Uterus (tissue), 4 donors: ENCODE data around the gene CD8B2. TPM values are rescaled to one million over a fixed set of nuclear protein-coding genes. Genes with fewer than 3 reads are reported as not detected.
"Not testable (repeated sequence)": the region's sequence is repeated elsewhere in the genome, so short reads cannot be mapped to it uniquely, and the experiment has no call there.

ENCODE experiments used
- DNase-seq, 2 donors: peaks; one replicate each; pipeline ENCODE4 v3.0.0-alpha.2; 2019 to 2020
- H3K27ac ChIP-seq, 2 donors: fragments of 200-600 bp; sonication (generic); 1 replicate in 1 of 2; 2 replicates in 1 of 2; pipeline ENCODE4 v1.5.1; 2016 to 2018
- H3K27me3 ChIP-seq, 2 donors: fragments of 200-600 bp; sonication (generic); one replicate each; pipeline ENCODE4 v1.5.1; 2018 to 2019; ENCODE audit warnings: control low read depth in 1 of 2
- H3K36me3 ChIP-seq, 2 donors: fragments of 200-600 bp; sonication (generic); one replicate each; pipeline ENCODE4 v1.5.1; 2019; ENCODE audit warnings: control low read depth in 1 of 2
- H3K4me1 ChIP-seq, 2 donors: fragments of 200-600 bp; sonication (generic); one replicate each; pipeline ENCODE4 v1.5.1; 2018 to 2019; ENCODE audit warnings: control low read depth in 1 of 2
- H3K4me3 ChIP-seq, 2 donors: fragments of 200-600 bp; sonication (generic); 1 replicate in 1 of 2; 2 replicates in 1 of 2; pipeline ENCODE4 v1.5.1; 2018 to 2019; ENCODE audit warnings: mild to moderate bottlenecking in 1 of 2
- H3K9me3 ChIP-seq, 2 donors: fragments of 200-600 bp; sonication (generic); one replicate each; pipeline ENCODE4 v1.5.1; 2019; ENCODE audit warnings: control low read depth in 1 of 2
- intact Hi-C: fragments of 100-400 bp; cut with DNase I; formaldehyde crosslinking; loops from one replicate; pipeline ENCODE4 v1.15.1; 2023; ENCODE audit warnings: low total_unique reads
- total RNA-seq, 4 donors: library from RNA; depleted of rRNA in 3 of 4; stranded (reverse); fragments of >200 nt in 3 of 4; gene quantifications; one replicate each; pipeline versions ENCODE4 v1.1.0 to v1.2.4, GENCODE V29; 2014 to 2023
- donor health status: DM: yes; HTN: yes; CAD: no.

Gene CD8B2
- total RNA-seq, 4 donors from 2014 or later: 0.07 TPM; not detected in 3

DNA sequence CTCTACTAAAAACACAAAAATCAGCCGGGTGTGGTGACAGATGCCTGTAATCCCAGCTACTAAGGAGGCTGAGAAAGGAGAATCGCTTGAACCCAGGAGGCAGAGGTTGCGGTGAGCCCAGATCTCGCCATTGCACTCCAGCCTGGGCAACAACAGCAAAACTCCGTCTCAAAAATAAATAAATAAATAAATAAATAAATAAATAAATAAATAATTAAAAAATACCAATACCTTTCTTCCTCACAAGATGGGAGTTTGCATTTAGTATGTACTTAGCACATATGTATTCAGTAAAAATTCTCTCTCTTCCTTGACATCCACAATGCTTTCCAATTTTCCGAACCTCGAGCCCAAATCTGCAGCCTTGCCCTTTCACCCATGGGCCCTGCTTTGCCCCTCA is 13.2 kb downstream of the CD8B2 start:
- H3K27me3 ChIP-seq, H3K4me1 ChIP-seq, H3K27ac ChIP-seq, H3K36me3 ChIP-seq, intact Hi-C loops, DNase-seq, H3K9me3 ChIP-seq, H3K4me3 ChIP-seq: not testable (repeated sequence)

DNA sequence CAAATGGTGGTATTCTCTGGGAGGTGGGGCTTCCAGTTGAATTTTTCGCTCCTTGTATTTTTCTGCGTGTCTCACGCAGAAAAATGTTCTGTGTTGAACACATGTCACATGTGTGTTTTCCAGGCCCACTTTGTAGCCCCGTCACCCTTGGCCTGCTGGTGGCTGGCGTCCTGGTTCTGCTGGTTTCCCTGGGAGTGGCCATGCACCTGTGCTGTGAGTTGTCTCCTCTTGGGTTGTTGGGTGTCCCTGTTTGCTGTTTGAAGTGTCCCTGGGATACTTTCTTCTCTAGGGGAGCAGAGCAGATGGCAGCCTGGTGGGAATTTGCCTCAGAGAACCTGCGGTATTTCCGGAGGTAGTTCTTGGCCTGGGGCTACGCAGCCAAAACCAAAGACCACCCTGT is 15.2 kb downstream of the CD8B2 start:
- H3K36me3 ChIP-seq, H3K27me3 ChIP-seq, H3K27ac ChIP-seq, intact Hi-C loops, H3K4me1 ChIP-seq, DNase-seq, H3K9me3 ChIP-seq, H3K4me3 ChIP-seq: not testable (repeated sequence)

DNA sequence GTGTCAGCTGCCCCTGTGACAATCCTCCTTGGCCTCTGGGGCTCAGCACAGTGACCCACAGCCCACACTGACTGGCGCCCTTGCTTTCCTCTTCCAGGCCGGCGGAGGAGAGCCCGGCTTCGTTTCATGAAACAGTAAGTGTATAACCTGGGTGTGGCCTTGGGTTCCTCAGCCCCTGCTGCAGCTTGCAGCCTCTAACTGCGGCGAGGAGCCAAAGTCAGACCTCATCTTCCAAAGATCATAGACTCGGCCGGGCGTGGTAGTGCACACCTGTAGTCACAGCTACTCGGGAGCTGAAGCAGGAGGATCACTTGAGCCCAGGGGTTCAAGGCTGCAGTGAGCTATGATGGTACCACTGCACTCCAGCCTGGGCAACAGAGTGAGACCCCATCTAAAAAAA is 17.0 kb downstream of the CD8B2 start:
- H3K27me3 ChIP-seq, H3K9me3 ChIP-seq, H3K4me1 ChIP-seq, H3K36me3 ChIP-seq, DNase-seq, intact Hi-C loops, H3K4me3 ChIP-seq, H3K27ac ChIP-seq: not testable (repeated sequence)

DNA sequence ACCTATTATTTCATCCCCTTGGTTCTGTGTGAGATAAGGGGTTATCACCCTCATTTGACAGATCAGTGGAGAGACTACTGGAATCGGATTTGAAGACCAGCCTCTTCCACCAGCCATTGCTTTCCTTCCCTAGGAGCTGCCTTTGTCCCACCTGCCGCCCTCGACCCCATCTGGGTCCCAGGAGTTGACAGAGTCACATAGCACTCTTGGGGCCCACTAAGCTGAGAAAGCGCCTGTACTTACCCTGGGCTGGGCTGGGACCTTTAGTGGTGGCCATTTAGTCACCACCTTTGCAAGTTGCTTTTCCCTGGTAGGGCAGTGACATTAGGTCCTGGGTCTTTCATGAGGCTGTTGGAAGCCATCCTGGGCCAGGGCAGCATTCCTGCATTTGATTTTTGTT is 17.6 kb downstream of the CD8B2 start:
- H3K36me3 ChIP-seq, H3K27me3 ChIP-seq, H3K4me3 ChIP-seq, H3K27ac ChIP-seq, intact Hi-C loops, H3K9me3 ChIP-seq, H3K4me1 ChIP-seq, DNase-seq: not testable (repeated sequence)

DNA sequence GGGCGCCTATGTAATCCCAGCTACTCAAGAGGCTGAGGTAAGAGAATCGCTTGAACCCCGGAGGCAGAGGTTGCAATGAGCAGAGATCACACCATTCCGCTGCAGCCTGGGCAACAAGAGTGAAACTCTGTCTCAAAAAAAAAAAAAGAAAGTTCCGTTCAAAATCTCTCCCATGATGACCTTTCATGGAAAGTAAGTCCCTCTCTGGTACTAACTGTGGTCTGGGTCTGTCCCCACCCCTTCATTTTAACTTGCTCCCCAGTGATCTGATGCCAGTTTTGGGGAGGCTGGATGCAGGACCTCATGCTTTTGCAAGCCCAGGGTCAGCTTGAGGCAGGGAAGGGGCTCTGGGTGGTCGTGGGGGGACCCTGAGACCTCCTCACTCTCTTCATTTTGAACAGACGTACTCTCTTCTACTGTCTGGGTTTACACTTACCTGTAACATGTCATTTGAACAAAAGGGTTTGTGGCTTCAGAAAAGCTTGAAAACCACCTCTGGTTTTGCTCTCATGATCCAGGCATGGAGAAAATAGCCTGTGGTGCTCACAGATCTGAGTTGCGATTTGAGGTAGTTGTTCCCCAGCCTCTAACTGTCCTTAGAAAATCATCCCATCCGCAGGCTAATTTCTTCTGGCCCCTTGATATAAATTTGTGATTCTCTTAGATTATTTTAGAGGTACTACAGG is 19.0 kb downstream of the CD8B2 start:
- DNase-seq, H3K9me3 ChIP-seq, H3K27me3 ChIP-seq, H3K36me3 ChIP-seq, H3K4me1 ChIP-seq, H3K27ac ChIP-seq, H3K4me3 ChIP-seq, intact Hi-C loops: not testable (repeated sequence)

DNA sequence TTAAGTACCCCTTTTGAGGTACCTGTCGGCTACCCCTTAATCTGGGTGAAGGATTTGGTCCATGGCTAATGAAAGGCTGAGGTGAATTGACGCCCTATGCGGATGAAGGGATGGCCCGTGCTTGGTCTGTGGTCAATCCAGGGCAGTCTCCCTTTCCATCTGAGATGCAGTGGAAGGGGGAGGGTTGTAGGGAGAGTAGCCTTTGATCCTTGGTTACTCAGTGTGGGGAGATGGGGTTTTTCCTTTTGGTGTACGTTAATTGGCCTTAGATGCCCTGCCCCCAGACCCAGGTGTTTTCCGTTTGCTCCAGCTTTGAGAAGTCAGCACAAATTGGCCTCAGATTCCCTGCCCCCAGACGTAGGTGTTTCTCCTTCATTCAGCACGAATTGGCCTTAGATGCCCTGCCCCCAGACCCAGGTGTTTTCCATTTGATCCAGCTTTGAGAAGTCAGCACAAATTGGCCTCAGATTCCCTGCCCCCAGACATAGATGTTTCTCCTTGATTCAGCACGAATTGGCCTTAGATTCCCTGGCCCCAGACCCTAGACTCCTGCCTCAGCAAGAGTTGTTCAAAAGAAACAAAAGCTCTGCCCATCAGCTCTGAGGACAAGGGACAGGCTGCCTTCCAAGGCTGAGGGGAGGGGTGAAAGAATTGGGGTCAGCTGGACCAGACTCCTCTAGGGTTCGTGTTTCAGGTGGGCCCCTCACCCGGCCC is 21.7 kb downstream of the CD8B2 start:
- intact Hi-C loops, H3K27me3 ChIP-seq, DNase-seq, H3K9me3 ChIP-seq, H3K36me3 ChIP-seq, H3K4me1 ChIP-seq, H3K4me3 ChIP-seq, H3K27ac ChIP-seq: not testable (repeated sequence)

DNA sequence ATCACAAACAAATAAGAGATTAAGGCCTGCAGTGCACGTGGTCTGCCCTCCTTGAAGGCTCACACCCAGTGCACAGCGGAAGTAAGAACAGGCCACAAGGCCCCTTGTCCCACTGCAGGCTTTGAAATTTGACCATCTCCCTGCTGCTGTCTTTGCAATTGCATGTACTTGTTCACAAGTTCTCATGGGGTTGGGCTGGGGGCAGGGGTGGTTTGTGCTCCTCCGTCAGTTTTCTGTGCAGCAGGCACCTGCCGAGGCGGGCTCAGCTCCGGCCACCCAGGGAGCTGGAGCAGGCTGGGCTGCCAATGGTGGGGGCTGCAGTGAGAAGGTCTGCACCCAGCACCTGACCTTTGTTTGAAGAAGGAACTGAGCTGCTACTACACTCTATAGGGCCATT is 22.2 kb downstream of the CD8B2 start:
- H3K36me3 ChIP-seq, H3K4me1 ChIP-seq, H3K27ac ChIP-seq, H3K4me3 ChIP-seq, DNase-seq, intact Hi-C loops, H3K9me3 ChIP-seq, H3K27me3 ChIP-seq: not testable (repeated sequence)

DNA sequence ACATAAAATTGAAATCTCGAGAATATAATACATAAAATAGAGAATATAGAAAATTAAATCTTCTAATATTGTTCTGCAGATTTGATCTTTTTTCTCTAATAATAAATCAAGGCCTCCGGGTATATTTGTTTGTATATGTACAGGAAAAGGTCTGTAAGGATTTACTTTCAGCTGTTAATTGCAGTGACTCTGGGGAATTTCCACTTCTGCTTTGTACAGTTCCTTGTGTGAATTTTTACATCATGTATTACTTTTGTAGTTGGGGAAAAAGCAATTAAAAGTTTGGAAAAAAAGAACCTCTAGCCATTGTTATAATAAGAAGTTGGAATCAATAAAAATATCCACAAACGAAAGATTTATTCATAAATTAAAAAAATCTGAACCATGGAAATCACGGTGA is 23.6 kb downstream of the CD8B2 start:
- DNase-seq, H3K9me3 ChIP-seq, H3K36me3 ChIP-seq, intact Hi-C loops, H3K4me3 ChIP-seq, H3K27me3 ChIP-seq, H3K4me1 ChIP-seq: not testable (repeated sequence)
- peak overlapping the region in 1 of 2 donors; percentile 10 for H3K27ac ChIP-seq

DNA sequence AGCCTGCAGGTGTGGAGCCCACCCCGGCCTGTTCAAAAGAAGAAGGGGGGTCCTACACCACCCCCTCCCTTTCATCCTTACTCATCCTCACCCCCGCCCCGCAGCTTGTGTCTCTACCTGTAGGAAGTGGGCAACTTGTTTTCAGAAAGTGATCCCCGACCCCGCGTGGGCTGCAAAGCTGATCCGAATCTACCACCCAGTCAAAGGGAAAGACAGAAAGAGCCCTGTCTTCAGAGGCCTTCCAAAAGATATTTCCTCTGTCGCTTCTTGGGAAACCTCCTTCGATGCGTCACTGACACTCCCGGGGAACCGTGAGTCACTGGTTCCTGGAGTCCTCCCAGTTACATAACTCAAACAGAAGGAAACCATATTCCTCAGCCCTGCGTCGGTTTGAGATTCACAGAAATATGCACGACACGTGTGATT is 24.3 kb downstream of the CD8B2 start:
- H3K4me1 ChIP-seq, H3K9me3 ChIP-seq, H3K4me3 ChIP-seq, intact Hi-C loops, H3K36me3 ChIP-seq, H3K27me3 ChIP-seq: not testable (repeated sequence)
- DNase-seq: peak; percentile 76 to 79
- H3K27ac ChIP-seq: peak overlapping the region; percentile 33 to 47

DNA sequence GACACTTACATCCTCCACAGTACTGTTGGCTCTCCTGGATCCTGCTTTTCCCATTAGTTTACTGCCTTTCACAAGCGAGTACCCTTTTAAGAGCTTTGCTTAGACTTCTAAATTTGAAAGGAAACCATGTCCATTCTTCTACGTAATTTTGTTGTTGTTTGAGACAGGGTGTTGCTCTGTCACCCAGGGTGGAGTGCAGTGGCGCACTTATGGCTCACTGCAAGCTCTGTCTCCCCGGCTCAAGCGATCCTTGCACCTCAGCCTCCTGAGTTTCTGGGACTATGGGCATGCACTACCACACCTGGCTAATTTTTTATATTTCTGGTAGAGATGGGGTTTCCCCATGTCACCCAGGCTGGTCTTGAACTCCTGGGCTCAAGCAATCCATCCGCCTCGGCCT is 24.8 kb downstream of the CD8B2 start:
- H3K36me3 ChIP-seq, H3K4me3 ChIP-seq, DNase-seq, intact Hi-C loops, H3K27me3 ChIP-seq, H3K4me1 ChIP-seq, H3K9me3 ChIP-seq: not testable (repeated sequence)
- H3K27ac ChIP-seq: peak overlapping the region; percentile 33 to 47

DNA sequence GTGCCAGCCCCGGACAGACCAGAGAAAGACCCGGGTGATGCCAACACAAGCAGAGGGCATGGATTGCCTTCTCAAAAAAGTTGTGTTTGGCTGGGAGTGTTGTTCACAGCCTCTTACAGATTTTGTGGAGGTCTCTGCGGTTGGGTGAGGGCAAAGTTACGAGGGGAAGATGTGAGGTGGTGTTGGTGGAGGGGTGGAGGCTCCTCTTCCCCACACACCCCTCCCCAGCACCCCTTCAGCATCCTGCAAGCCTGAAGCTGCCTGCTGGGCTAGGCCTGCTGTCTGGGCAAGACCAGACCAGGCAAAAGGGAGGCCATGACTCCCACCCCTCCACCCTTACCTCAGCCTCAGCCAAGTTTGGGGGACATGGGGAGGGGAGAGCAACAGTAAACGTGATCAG is 26.2 kb downstream of the CD8B2 start:
- H3K4me3 ChIP-seq, intact Hi-C loops, H3K36me3 ChIP-seq, H3K27ac ChIP-seq, H3K9me3 ChIP-seq, DNase-seq, H3K4me1 ChIP-seq, H3K27me3 ChIP-seq: not testable (repeated sequence)

DNA sequence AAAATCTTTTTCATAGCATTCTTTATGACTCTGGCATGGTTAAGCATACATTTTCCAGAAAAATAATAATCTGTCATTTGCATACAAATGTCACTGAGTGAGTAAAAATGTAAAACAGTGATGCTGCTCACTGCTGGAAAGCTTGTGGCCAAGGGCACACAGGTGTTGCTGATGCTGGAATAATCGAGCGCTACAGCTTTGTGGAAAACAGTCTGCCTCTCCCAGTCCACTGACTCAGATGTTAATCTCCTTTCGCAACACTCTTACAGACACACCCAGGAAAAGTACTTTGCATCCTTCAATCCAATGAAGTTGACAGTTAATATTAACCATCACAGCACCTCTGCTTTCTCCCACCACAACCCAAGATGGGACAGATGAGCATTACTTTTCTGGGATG is 27.7 kb downstream of the CD8B2 start:
- H3K4me1 ChIP-seq, intact Hi-C loops, H3K27me3 ChIP-seq, H3K4me3 ChIP-seq, H3K36me3 ChIP-seq, H3K9me3 ChIP-seq, DNase-seq, H3K27ac ChIP-seq: not testable (repeated sequence)
